ENCODE data around the gene TSLP.

TSLP gene

DNA sequence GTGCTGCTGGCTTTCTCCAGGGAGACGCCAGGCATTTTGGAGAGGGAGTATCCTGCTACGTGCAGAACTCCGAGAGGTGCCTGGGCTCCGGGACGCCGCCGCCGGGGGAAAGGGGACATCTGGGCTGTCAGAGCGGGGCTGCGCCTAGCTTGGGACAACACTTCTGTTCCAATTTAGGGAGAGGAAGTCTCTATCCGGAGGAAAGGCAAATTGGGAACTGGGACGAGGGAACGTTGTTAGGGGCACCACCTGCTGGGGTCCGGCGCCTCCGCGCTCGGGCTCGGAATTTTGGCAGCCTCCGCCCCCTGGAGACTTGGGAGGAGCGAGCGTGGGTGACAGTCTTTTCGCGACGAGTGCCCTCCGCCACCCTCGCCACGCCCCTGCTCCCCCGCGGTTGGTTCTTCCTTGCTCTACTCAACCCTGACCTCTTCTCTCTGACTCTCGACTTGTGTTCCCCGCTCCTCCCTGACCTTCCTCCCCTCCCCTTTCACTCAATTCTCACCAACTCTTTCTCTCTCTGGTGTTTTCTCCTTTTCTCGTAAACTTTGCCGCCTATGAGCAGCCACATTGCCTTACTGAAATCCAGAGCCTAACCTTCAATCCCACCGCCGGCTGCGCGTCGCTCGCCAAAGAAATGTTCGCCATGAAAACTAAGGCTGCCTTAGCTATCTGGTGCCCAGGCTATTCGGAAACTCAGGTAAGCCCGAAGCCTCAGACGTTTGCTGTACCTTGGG is 1.6 kb downstream of the TSLP start:
- no peak for DNase-seq (ENCODE audit: low spot score)
- in situ Hi-C loops (cut with MboI; ENCODE audit: low pct_unique_long_range_greater_than_20kb, low sequenced_read_pairs, unreplicated experiment): no loop called here
- TF ChIP-seq, protein P1, sequence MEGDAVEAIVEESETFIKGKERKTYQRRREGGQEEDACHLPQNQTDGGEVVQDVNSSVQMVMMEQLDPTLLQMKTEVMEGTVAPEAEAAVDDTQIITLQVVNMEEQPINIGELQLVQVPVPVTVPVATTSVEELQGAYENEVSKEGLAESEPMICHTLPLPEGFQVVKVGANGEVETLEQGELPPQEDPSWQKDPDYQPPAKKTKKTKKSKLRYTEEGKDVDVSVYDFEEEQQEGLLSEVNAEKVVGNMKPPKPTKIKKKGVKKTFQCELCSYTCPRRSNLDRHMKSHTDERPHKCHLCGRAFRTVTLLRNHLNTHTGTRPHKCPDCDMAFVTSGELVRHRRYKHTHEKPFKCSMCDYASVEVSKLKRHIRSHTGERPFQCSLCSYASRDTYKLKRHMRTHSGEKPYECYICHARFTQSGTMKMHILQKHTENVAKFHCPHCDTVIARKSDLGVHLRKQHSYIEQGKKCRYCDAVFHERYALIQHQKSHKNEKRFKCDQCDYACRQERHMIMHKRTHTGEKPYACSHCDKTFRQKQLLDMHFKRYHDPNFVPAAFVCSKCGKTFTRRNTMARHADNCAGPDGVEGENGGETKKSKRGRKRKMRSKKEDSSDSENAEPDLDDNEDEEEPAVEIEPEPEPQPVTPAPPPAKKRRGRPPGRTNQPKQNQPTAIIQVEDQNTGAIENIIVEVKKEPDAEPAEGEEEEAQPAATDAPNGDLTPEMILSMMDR (IDR thresholded peaks at IDR 0.05; ENCODE audit: extremely low read depth, insufficient read depth, missing control alignments): no peak

DNA sequence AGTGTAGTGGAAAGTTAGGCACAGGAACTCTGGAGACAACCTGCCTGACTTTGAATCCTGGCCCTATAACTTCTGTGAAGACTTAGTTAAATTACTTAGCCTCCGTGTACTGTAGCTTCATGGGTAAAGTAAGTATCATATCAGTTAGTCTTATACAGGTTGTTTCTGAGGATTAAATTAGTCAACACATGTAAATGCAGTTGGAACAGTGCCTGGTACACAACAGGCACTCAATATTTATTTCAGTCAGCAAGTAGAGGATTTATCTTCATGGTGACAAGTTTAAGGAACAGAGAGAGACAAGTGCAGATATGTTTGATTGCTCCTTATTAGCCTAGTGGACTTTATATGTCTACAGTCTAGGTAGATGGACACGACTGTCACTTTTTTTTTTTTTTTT is 2.7 kb downstream of the TSLP start:
- TF ChIP-seq, protein P1 (IDR thresholded peaks at IDR 0.05; ENCODE audit: extremely low read depth, insufficient read depth, missing control alignments): no peak
- in situ Hi-C loops (cut with MboI; ENCODE audit: low pct_unique_long_range_greater_than_20kb, low sequenced_read_pairs, unreplicated experiment): no loop called here
- DNase-seq (ENCODE audit: low spot score): no peak

DNA sequence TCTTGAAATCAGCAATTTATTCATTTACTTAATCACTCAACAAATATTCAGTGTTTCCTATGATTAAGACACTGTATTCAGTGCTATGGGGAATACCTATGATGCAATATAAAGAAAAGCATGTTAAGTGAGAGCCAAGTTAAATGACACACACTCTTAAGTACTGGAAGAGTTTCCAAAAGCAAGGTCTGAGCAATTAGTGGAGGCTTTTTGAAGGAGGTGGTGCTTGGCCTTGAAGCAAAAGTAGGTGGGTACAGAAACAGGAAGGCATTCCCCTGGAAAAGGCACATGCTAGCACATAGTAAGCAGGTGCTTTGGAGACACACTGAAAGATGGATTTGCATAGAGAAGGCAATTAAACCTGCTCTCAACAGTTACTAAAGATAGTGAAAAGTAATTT is 4.0 kb downstream of the TSLP start:
- TF ChIP-seq, protein P1 (IDR thresholded peaks at IDR 0.05; ENCODE audit: extremely low read depth, insufficient read depth, missing control alignments): no peak
- no peak for DNase-seq (ENCODE audit: low spot score)
- in situ Hi-C loops (cut with MboI; ENCODE audit: low pct_unique_long_range_greater_than_20kb, low sequenced_read_pairs, unreplicated experiment): no loop called here

DNA sequence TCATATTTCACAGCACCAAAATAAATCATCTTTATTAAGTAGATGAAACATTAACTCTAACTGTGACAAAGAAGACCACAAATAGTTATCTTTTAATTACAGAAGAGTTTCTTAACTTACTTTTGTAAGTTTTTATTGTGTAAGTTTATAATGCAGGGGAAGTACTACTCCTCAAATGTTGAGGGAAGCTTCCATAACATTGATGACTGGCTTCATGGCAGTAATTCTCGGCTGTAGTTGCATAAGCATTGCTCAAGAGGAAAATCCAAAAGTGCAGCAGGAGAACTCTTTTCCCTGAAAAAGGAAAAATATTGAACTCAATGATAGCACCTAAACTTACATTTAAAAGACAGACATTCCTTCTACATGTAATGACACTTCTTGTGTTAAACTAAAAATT is 4.6 kb downstream of the TSLP start:
- in situ Hi-C loops (cut with MboI; ENCODE audit: low pct_unique_long_range_greater_than_20kb, low sequenced_read_pairs, unreplicated experiment): no loop called here

DNA sequence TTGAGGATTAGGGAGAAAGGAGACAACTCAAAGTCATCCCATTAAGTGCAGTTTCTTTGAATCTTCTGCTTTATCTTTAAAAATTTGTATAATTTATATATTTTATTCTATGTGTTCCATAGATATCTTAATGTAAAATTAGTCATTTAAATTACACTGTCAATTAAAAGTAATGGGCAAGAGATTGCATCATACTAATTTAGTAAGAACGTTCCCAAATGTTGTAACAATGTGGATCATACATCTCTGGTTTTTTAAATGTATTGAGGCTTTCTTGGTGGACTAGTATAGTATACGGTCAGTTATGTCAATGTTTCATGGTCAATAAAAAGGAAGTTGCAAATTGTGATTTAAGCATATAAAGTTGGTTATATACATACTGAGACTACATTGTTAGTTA is 6.2 kb downstream of the TSLP start:
- in situ Hi-C loops (cut with MboI; ENCODE audit: low pct_unique_long_range_greater_than_20kb, low sequenced_read_pairs, unreplicated experiment): no loop called here
- DNase-seq (ENCODE audit: low spot score): no peak
- TF ChIP-seq, protein P1 (IDR thresholded peaks at IDR 0.05; ENCODE audit: extremely low read depth, insufficient read depth, missing control alignments): no peak

More for the DNA sequence above, 4.6 kb downstream of the TSLP start:
- no peak for DNase-seq (ENCODE audit: low spot score)
- TF ChIP-seq, protein P1 (IDR thresholded peaks at IDR 0.05; ENCODE audit: extremely low read depth, insufficient read depth, missing control alignments): no peak

DNA sequence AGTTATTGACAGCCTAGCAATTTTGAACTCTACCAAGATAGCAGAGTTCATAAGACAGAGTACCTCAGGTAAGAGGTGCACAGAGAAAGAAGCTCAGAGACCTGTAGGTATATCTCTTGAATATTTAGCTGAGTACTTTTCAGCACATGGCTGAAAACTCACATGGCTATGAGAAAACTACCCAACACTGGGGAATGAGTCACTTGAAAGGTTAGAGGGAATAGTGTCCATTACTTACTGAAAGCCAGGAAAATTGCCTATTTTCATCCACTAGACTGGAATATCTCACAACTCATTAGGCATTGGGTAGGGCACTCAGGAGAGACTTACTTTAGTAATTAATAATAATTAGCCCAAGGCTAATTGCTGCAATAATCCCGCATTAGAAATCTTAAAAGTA is 8.3 kb downstream of the TSLP start:
- in situ Hi-C loops (cut with MboI; ENCODE audit: low pct_unique_long_range_greater_than_20kb, low sequenced_read_pairs, unreplicated experiment): no loop called here
- no peak for DNase-seq (ENCODE audit: low spot score)
- TF ChIP-seq, protein P1 (IDR thresholded peaks at IDR 0.05; ENCODE audit: extremely low read depth, insufficient read depth, missing control alignments): no peak

All from GM13977 (cell line).